Peyer's patch (tissue), 4 donors: Measurements from ENCODE around the gene TMEM119.

ENCODE experiments used
- POLR2A ChIP-seq, 2 donors: fragments of 450-650 bp; IDR thresholded peaks; one replicate each; pipeline ENCODE4 v1.5.1; 2017; ENCODE audit warnings: antibody characterized with exemption in 2 of 2, mild to moderate bottlenecking in 2 of 2, moderate library complexity in 2 of 2
- TF ChIP-seq, protein P1 (sequence below), 6 experiments: fragments of 450-650 bp in 4 of 6; fragments of 200-600 bp in 2 of 6; sonication (generic) in 1 of 6; IDR thresholded peaks; one replicate each; pipeline ENCODE4 v1.5.1; 2017 to 2019; ENCODE audit warnings: antibody characterized with exemption in 6 of 6, mild to moderate bottlenecking in 3 of 6, moderate library complexity in 1 of 6

DNA sequence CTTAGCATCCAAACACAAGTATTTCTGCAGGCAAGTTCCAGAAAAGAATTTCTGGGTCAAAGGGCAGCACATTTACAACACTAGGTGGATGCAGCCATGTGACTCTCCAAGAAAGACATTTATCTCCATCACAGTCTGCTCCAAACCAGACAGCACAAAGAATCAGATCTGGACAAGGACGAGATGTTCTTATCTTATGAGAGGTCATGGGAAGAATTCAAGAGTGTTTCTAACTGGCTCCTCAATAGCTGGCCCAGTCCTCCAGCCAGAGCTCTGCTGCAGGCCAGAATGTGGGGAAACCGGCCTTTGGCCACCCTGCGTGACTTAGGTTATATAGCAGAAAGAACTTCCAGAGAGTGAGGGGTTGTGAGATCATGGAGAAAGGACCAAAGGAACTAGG is 17.4 kb downstream of the TMEM119 start:
- TF ChIP-seq, protein P1, sequence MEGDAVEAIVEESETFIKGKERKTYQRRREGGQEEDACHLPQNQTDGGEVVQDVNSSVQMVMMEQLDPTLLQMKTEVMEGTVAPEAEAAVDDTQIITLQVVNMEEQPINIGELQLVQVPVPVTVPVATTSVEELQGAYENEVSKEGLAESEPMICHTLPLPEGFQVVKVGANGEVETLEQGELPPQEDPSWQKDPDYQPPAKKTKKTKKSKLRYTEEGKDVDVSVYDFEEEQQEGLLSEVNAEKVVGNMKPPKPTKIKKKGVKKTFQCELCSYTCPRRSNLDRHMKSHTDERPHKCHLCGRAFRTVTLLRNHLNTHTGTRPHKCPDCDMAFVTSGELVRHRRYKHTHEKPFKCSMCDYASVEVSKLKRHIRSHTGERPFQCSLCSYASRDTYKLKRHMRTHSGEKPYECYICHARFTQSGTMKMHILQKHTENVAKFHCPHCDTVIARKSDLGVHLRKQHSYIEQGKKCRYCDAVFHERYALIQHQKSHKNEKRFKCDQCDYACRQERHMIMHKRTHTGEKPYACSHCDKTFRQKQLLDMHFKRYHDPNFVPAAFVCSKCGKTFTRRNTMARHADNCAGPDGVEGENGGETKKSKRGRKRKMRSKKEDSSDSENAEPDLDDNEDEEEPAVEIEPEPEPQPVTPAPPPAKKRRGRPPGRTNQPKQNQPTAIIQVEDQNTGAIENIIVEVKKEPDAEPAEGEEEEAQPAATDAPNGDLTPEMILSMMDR (IDR thresholded peaks at IDR 0.05), result no peak
- TF ChIP-seq POLR2A (IDR thresholded peaks at IDR 0.05), result no peak
